LNCaP clone FGC (cell line): ENCODE measurements around the gene DGKD.
"Not testable (repeated sequence)": the region's sequence is repeated elsewhere in the genome, so short reads cannot be mapped to it uniquely, and the experiment has no call there.

Experiments used
- DNase-seq: peaks from one replicate; pipeline ENCODE4 v3.0.0-alpha.2; 2011; ENCODE audit warnings: low read depth
- H3K4me3 ChIP-seq: 2 replicates; pipeline ENCODE4 v1.5.1; 2011; ENCODE audit warnings: mild to moderate bottlenecking, low read depth, low read length, control low read depth
- CTCF ChIP-seq: IDR thresholded peaks from 2 replicates; pipeline ENCODE4 v1.5.1; 2012; ENCODE audit warnings: mild to moderate bottlenecking; ENCODE audit not compliant: control insufficient read depth, insufficient read depth; ENCODE audit errors: extremely low read depth

The DGKD gene

GRCh38 chr2:233328922-233329321 is 25.4 kb upstream of the DGKD start:
- no peak for DNase-seq
- no peak for TF ChIP-seq CTCF
- no peak overlapping the region for H3K4me3 ChIP-seq

GRCh38 chr2:233329489-233330135 is 24.7 kb upstream of the DGKD start:
- H3K4me3 ChIP-seq, result no peak overlapping the region
- DNase-seq, result no peak
- no peak for TF ChIP-seq CTCF

- no peak overlapping the region for H3K4me3 ChIP-seq
- TF ChIP-seq CTCF, result no peak
- DNase-seq, result no peak
Observed at GRCh38 chr2:233331536-233331935, 22.8 kb upstream of the DGKD start.

GRCh38 chr2:233332125-233332524 is 22.2 kb upstream of the DGKD start:
- H3K4me3 ChIP-seq, result no peak overlapping the region
- TF ChIP-seq CTCF, result no peak
- DNase-seq, result no peak

GRCh38 chr2:233334915-233335314 is 19.4 kb upstream of the DGKD start:
- H3K4me3 ChIP-seq, result no peak overlapping the region
- DNase-seq, result no peak
- TF ChIP-seq CTCF, result no peak

GRCh38 chr2:233336091-233336490 is 18.2 kb upstream of the DGKD start:
- DNase-seq, H3K4me3 ChIP-seq: not testable (repeated sequence)

GRCh38 chr2:233336541-233336940 is 17.8 kb upstream of the DGKD start:
- no peak for DNase-seq
- no peak for TF ChIP-seq CTCF
- H3K4me3 ChIP-seq, result no peak overlapping the region
